Measurements from ENCODE around the gene GCAT. TPM values are rescaled to one million over a fixed set of nuclear protein-coding genes. Genes with fewer than 3 reads are reported as not detected.

Gene GCAT
- total and polyA plus RNA-seq, 10 of the 15 experiments (the other 5 are each of a cell fraction or from before 2014, with no cell fraction given) = 0.95 to 34.3 (median 15.3) TPM

DNA sequence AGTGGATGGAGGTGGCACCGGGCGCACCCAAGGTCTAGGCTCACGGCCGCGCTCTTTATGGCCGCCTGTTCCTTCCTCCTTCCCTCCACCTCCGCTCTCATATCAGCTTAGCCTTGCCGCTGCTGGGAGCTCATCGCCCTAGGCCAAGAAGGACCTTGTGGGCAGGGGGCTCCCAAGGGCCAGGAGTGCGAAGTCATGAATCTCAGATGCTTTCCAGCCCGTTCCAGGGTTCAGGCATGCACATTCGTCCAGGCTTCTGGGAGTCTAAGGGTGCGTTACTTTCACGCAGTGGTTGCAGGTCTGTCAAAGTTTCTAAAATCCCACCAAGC lies 11.3 kb downstream of the GCAT start:
- ChIA-PET CTCF (interaction anchor here (0.6 to 8.7 kb wide), 19 partner anchors 9 to 217 kb away, joined by 3 to 121 read pairs (median 8); partner anchors contain the start of genes ANKRD54 and GCAT), SMC1A (ENCODE audit: uncharacterized antibody, unreplicated experiment) (interaction anchor here (1.2 to 5.2 kb wide), 3 partner anchors 44 to 115 kb away, joined by 3 to 53 read pairs (median 3); no protein-coding TSS in a partner anchor), RAD21 (ENCODE audit: unreplicated experiment) (interaction anchor here (0.8 to 3.0 kb wide), 4 partner anchors 25 to 145 kb away, joined by 3 to 18 read pairs (median 3); partner anchors contain the start of gene ANKRD54), POLR2A (no interaction called here)
- no peak overlapping the region for H3K9ac ChIP-seq (ENCODE audit: control insufficient read depth, insufficient read depth, low read length)
- no peak overlapping the region for H3K27ac ChIP-seq (ENCODE audit: control insufficient read depth, insufficient read depth)
- DNase-seq (ENCODE audit: low read depth, low spot score) (no peak), FAIRE-seq (no peak), ATAC-seq (no peak)
- no peaks in the 10 kb centered on the region for H4K20me1 ChIP-seq (ENCODE audit: control insufficient read depth, insufficient read depth)
- intact Hi-C loops (cut with micrococcal nuclease; ENCODE audit: unreplicated experiment) = loop anchor here (5.0 kb wide), 1 partner anchor 113 kb away; no protein-coding TSS in a partner anchor
- BruUV-seq (replicated peaks) = no TSS peak
- H3K9me3 ChIP-seq (replicated peaks; ENCODE audit: control insufficient read depth, insufficient read depth, low read length) = no peaks in the 10 kb centered on the region
- TF ChIP-seq CEBPB (IDR thresholded peaks at IDR 0.05; ENCODE audit: borderline replicate concordance in 1 of 2, low read depth in 2 of 2, low read length in 2 of 2) (no peak), HDGF (IDR thresholded peaks at IDR 0.05) (no peak), CBX5 (IDR thresholded peaks at IDR 0.05; ENCODE audit: low read depth) (no peak), YBX1 (IDR thresholded peaks at IDR 0.05) (no peak), RFX5 (IDR thresholded peaks at IDR 0.05; ENCODE audit: low read depth, low read length) (no peak), IKZF1 (conservative IDR thresholded peaks at IDR 0.05) (no peak; the same call in 1 of the 2 replicates), RCOR1 (conservative IDR thresholded peaks at IDR 0.05; ENCODE audit: low read depth, low read length) (no peak), MEF2B (IDR thresholded peaks at IDR 0.05; ENCODE audit: partially characterized antibody, poor library complexity, severe bottlenecking) (no peak), SMAD1 (IDR thresholded peaks at IDR 0.05; ENCODE audit: low read depth, partially characterized antibody) (no peak)
- TF ChIP-seq, protein P1, sequence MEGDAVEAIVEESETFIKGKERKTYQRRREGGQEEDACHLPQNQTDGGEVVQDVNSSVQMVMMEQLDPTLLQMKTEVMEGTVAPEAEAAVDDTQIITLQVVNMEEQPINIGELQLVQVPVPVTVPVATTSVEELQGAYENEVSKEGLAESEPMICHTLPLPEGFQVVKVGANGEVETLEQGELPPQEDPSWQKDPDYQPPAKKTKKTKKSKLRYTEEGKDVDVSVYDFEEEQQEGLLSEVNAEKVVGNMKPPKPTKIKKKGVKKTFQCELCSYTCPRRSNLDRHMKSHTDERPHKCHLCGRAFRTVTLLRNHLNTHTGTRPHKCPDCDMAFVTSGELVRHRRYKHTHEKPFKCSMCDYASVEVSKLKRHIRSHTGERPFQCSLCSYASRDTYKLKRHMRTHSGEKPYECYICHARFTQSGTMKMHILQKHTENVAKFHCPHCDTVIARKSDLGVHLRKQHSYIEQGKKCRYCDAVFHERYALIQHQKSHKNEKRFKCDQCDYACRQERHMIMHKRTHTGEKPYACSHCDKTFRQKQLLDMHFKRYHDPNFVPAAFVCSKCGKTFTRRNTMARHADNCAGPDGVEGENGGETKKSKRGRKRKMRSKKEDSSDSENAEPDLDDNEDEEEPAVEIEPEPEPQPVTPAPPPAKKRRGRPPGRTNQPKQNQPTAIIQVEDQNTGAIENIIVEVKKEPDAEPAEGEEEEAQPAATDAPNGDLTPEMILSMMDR (IDR thresholded peaks at IDR 0.05 in 2 of 3, conservative IDR thresholded peaks at IDR 0.05 in 1 of 3; ENCODE audit: control insufficient read depth in 2 of 3, extremely low read depth in 1 of 3, insufficient read depth in 1 of 3, low read depth in 3 of 3, low read length in 3 of 3) = no peak
- H3K4me1 ChIP-seq (ENCODE audit: control insufficient read depth, insufficient read depth, low read length) = peaks cover 10% of the 10 kb centered on the region
- H3K4me2 ChIP-seq (ENCODE audit: control insufficient read depth, insufficient read depth) = no peak overlapping the region; the same call in 1 of the 2 replicates
- WGBS (ENCODE audit: insufficient coverage, insufficient replicate concordance, low lambda C conversion rate, missing lambda C conversion rate) = 41% methylated on average over 14 of the region's 14 CpGs
- no peaks in the 10 kb centered on the region for H3K36me3 ChIP-seq (ENCODE audit: control insufficient read depth in 2 of 2, insufficient read depth in 2 of 2, low read length in 1 of 2)
- H3K79me2 ChIP-seq (ENCODE audit: control insufficient read depth, insufficient read depth, low read length) = no peaks in the 10 kb centered on the region
- peak overlapping the region; percentile 74; the same call in 1 of the 2 replicates for H2AFZ ChIP-seq (ENCODE audit: control insufficient read depth, low read depth, low read length)
- H3K4me3 ChIP-seq = 0 out of 2 replicates have a peak overlapping the region, but pooled peaks have one; percentile 23
- in situ Hi-C loops (cut with MboI) = loop anchor here (5.0 kb wide), 2 partner anchors 43 to 143 kb away; no protein-coding TSS in a partner anchor
- peaks cover 0 to 2% of the 10 kb centered on the region in 2 experiments; a peak in 2 of 4 replicates for H3K27me3 ChIP-seq (replicated peaks in 1 of 2; ENCODE audit: control insufficient read depth in 2 of 2, insufficient read depth in 2 of 2, low read length in 1 of 2)

Measured in GM12878 (cell line).